ENCODE measurements around the gene GPR68. TPM values are rescaled to one million over a fixed set of nuclear protein-coding genes. Genes with fewer than 3 reads are reported as not detected.

Gene GPR68
- polyA plus RNA-seq, 1 donor from 2014 or later: 2.1 TPM

- TF ChIP-seq SMC3 (conservative IDR thresholded peaks at IDR 0.05; ENCODE audit: poor library complexity) (no peak), RAD21 (conservative IDR thresholded peaks at IDR 0.05) (no peak)
- Histone ChIP-seq H3F3A (ENCODE audit: insufficient read depth, low read length, poor library complexity, severe bottlenecking) (no peaks in the 10 kb centered on the region), H3K27me3 (ENCODE audit: insufficient read depth, low read depth, low read length) (no peaks in the 10 kb centered on the region), H3K4me2 (ENCODE audit: low read length) (no peak overlapping the region), H2AFZ (ENCODE audit: low read depth, low read length) (no peak overlapping the region), H4K20me1 (ENCODE audit: insufficient read depth) (no peaks in the 10 kb centered on the region), H3K9me2 (ENCODE audit: insufficient read depth, low read length) (no peaks in the 10 kb centered on the region), H3K4me3 (ENCODE audit: low read length) (no peak overlapping the region), H3K36me3 (ENCODE audit: insufficient read depth, low read length) (no peaks in the 10 kb centered on the region), H3K9ac (ENCODE audit: low read length) (no peak overlapping the region), H3K9me3 (ENCODE audit: low read length) (no peaks in the 10 kb centered on the region), H3K79me2 (replicated peaks; ENCODE audit: insufficient read depth, low read length) (no peaks in the 10 kb centered on the region), H3K27ac (ENCODE audit: low read length) (no peak overlapping the region)
These were observed 1.9 kb downstream of the GPR68 start for GRCh38 chr14:91242635-91243034.

- H3K27ac ChIP-seq (ENCODE audit: low read length): no peak overlapping the region
- H3K79me2 ChIP-seq (replicated peaks; ENCODE audit: insufficient read depth, low read length): no peaks in the 10 kb centered on the region
- H4K20me1 ChIP-seq (ENCODE audit: insufficient read depth): no peaks in the 10 kb centered on the region
- no peaks in the 10 kb centered on the region for H3K27me3 ChIP-seq (ENCODE audit: insufficient read depth, low read depth, low read length)
- H3K9ac ChIP-seq (ENCODE audit: low read length): no peak overlapping the region
- no peak overlapping the region for H2AFZ ChIP-seq (ENCODE audit: low read depth, low read length)
- no peaks in the 10 kb centered on the region for H3K9me3 ChIP-seq (ENCODE audit: low read length)
- H3K9me2 ChIP-seq (ENCODE audit: insufficient read depth, low read length): no peaks in the 10 kb centered on the region
- no peak for TF ChIP-seq TAF1 (IDR thresholded peaks at IDR 0.05; ENCODE audit: low read depth)
- H3F3A ChIP-seq (ENCODE audit: insufficient read depth, low read length, poor library complexity, severe bottlenecking): no peaks in the 10 kb centered on the region
- no peak overlapping the region for H3K4me2 ChIP-seq (ENCODE audit: low read length)
- no peaks in the 10 kb centered on the region for H3K36me3 ChIP-seq (ENCODE audit: insufficient read depth, low read length)
- no peak overlapping the region for H3K4me3 ChIP-seq (ENCODE audit: low read length)
These were observed 2.6 kb downstream of the GPR68 start for GRCh38 chr14:91241863-91242262.

- H4K20me1 ChIP-seq (ENCODE audit: insufficient read depth): no peaks in the 10 kb centered on the region
- no peaks in the 10 kb centered on the region for H3F3A ChIP-seq (ENCODE audit: insufficient read depth, low read length, poor library complexity, severe bottlenecking)
- no peak overlapping the region for H3K4me2 ChIP-seq (ENCODE audit: low read length)
- no peaks in the 10 kb centered on the region for H3K9me3 ChIP-seq (ENCODE audit: low read length)
- no peaks in the 10 kb centered on the region for H3K36me3 ChIP-seq (ENCODE audit: insufficient read depth, low read length)
- H2AFZ ChIP-seq (ENCODE audit: low read depth, low read length): no peak overlapping the region
- H3K27ac ChIP-seq (ENCODE audit: low read length): no peak overlapping the region
- no peak overlapping the region for H3K4me3 ChIP-seq (ENCODE audit: low read length)
- H3K79me2 ChIP-seq (replicated peaks; ENCODE audit: insufficient read depth, low read length): no peaks in the 10 kb centered on the region
- TF ChIP-seq REST (IDR thresholded peaks at IDR 0.05; ENCODE audit: borderline replicate concordance) (no peak), TAF1 (IDR thresholded peaks at IDR 0.05; ENCODE audit: low read depth) (no peak), POLR2AphosphoS5 (IDR thresholded peaks at IDR 0.05) (no peak), EP300 (conservative IDR thresholded peaks at IDR 0.05; ENCODE audit: poor library complexity, severe bottlenecking) (no peak), CTCF (IDR thresholded peaks at IDR 0.05; ENCODE audit: poor library complexity, severe bottlenecking) (no peak), MXI1 (conservative IDR thresholded peaks at IDR 0.05; ENCODE audit: poor library complexity, severe bottlenecking) (no peak), SMC3 (conservative IDR thresholded peaks at IDR 0.05; ENCODE audit: poor library complexity) (no peak), EZH2 (IDR thresholded peaks at IDR 0.05; ENCODE audit: borderline replicate concordance, insufficient read depth, low read length, poor library complexity, severe bottlenecking) (no peak), RAD21 (conservative IDR thresholded peaks at IDR 0.05) (no peak)
- H3K27me3 ChIP-seq (ENCODE audit: insufficient read depth, low read depth, low read length): no peaks in the 10 kb centered on the region
- H3K9me2 ChIP-seq (ENCODE audit: insufficient read depth, low read length): no peaks in the 10 kb centered on the region
- H3K9ac ChIP-seq (ENCODE audit: low read length): no peak overlapping the region
These were observed 5.8 kb downstream of the GPR68 start for GRCh38 chr14:91238661-91239060.

Data from neural cell (in vitro differentiated cells).